ENCODE measurements around the gene TNFSF15.
A peak's percentile ranks its signal among the peaks of the same experiment; 100 is the strongest.

Gene TNFSF15

GRCh38 chr9:114805670-114806525 lies at the start of gene TNFSF15:
TSS of gene TNFSF15 (minus strand) at chr9:114806039. CDS start at chr9:114806012, 27 bp downstream.
- peak; percentile 64 for DNase-seq

GRCh38 chr9:114855488-114855887 lies 49.6 kb upstream of the TNFSF15 start:
- no peak for DNase-seq

GRCh38 chr9:114854736-114855355 lies 49.0 kb upstream of the TNFSF15 start:
- no peak for DNase-seq

DNA sequence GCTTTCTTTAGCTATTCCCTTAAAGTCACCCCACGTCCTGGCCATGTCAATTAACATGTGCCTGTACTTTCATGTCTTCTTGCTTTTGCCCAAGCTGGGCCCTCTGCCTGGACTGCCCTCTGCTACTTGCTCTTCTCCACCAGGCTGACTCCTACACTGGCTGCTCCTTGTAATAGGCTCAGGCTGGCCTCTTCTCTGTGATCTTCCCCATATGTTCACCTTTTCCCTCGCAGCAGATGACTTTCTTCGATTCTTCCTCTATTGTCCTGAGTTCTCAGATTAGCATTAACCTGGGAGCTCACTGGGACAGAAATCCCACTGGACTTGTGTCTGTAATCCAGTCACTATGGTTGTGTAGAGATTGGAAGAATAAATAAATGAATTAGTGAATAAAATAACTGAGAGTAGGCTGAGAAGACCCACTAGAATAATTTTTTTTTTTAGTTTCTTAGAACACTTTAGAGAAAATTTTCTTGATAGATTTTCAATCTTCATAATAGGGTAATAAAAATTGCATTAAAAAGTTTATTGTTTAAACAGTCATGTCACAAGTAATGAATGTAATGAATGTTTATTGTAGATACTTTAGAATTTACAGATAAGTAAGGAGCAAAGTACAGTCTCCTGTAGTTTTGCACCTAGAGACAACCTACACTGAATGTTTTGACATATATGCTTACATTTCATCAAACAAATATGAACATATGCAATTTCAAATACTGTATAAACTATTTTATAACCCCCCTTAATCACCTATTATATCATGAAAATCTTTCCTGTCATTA lies 47.4 kb upstream of the TNFSF15 start:
- no peak for DNase-seq

GRCh38 chr9:114852050-114852594 lies 46.3 kb upstream of the TNFSF15 start:
- DNase-seq = no peak

DNA sequence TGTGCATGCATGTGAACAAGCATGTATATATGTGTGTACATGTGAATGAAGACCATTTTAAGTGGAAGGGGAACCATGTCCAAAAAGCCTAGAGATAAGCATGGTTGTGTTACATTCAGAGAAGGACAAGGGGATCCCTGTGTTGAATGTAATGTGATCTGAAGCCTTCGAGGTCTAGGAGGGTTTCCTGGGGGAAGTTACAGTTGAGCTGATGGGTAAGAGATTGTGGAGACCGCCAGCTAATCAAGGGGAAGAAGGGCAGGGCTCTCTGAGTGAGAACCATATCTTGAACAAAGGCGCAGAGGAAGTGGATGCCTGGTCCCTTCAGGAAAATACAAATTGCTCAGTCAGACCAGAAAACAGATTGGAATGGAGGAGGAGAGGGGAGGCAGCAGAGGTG lies 45.5 kb upstream of the TNFSF15 start:
- no peak for DNase-seq

- no peak for DNase-seq
Measured at GRCh38 chr9:114850871-114851270, 45.0 kb upstream of the TNFSF15 start.

DNA sequence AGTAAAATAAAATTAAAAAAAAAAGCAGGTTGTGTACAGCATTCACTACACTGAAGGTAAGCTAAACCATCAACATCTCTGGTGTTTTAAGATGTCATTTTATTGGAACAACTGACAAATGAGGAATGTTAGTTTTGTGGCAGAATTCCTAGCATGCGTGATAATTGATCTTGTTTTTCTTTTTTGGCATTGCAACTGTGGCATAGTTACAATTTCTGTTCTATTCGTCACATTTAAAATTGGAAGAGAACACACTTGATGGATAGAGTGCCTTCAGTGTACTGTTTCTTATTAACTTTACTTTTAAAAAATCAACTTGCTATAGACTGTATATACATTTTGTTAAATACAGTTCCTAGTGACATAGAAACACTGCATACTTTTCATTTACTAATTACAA lies 43.6 kb upstream of the TNFSF15 start:
- DNase-seq = no peak

- no peak for DNase-seq
Measured at GRCh38 chr9:114847492-114848417, 41.9 kb upstream of the TNFSF15 start.

- DNase-seq = no peak
Measured at GRCh38 chr9:114845373-114845772, 39.5 kb upstream of the TNFSF15 start.

DNA sequence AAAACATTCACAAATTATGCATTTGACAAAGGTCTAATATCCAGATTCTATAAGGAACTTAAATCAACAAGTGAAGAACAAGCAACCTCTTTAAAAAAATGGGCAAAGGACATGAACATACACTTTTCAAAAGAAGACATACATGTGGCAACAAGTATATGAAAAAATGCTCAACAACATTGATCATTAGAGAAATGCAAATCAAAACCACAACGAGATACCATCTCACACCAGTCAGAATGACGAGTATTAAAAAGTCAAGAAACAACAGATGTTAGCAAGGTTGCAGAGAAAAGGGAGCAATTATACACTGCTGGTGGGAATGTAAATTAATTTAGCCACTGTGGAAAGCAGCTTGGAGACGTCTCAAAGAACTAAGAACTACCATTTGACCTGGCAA lies 38.9 kb upstream of the TNFSF15 start:
- no peak for DNase-seq

GRCh38 chr9:114837923-114838322 lies 32.1 kb upstream of the TNFSF15 start:
- no peak for DNase-seq

DNA sequence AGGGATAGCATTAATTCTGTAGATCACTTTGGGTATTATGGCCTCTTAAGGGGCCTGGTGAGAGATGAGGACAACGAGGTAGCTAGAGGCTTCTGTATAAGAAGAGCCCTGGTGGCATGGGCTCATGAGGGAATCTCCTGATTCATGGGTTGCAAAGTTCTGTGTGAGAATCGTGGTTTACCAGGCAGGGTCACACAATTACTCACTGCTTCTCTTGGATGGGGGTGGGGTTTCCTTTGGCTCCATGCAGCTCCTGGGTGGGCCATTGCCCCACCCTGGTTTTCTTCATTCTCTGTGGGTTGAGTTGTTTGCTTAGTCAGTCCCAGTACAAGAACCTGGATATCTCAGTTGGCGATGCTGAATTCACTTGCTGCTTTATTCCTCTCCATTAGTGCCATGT lies 30.9 kb upstream of the TNFSF15 start:
- no peak for DNase-seq

- no peak for DNase-seq
Measured at GRCh38 chr9:114834386-114834785, 28.5 kb upstream of the TNFSF15 start.

DNA sequence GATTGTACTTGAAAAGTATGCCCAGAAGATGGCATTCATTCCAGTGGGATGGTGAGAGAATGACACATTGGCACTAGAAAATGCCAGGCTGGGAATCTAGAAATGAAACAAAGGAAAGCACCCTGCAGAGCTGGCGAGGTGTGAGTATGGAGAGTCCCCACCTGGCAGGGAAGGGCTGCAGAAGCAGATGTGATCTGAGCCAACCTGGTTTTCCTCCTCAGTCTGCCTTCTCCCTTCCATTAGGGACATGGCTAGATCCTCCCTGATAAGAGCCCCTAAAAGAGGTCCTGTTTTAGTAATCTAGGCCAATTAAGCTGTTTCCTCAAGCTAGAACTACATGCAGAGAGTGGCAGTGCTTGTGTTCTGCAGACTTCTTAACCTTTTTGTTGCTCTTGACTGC lies 24.7 kb upstream of the TNFSF15 start:
- DNase-seq = no peak

DNA sequence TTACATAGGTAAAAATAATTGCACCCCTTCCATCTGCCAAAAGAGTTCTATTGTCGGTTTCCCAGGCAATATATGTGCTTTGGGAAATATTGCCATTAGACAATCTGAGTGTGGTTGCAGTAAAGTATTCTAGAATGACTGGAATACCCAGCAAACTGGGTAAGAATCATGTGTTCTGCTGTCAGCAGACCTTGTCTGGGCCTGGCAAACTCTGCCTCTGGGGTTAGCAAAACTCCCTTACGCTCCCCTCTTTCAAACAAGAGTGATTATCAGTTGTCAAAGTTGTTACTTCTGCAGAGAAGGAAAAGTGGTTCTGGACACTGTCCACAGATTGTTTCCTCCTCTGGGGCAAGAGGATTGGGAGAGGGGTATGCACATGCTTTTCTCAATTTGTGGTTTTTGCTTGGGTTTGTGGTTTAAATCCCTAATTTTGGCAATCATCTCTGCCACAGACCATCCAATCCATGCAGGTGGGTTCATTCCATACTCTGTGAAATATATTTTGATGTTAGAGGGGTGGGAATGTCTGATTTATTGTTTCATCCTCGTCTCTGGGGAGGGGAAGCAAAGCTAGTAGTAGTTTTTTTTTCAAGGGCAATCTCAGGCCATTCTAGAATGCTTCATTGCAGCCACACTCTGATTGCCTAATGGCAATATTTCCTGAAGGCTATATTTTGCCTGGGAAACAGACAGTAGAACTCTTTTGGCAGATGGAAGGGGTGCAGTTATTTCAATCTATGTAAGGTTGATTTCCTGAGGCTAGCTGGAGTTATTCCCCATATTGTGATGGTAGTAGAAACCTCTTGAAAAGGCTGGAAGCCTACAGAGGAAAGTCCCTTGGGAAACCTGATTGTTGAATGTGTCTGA lies 24.0 kb upstream of the TNFSF15 start:
- no peak for DNase-seq

DNA sequence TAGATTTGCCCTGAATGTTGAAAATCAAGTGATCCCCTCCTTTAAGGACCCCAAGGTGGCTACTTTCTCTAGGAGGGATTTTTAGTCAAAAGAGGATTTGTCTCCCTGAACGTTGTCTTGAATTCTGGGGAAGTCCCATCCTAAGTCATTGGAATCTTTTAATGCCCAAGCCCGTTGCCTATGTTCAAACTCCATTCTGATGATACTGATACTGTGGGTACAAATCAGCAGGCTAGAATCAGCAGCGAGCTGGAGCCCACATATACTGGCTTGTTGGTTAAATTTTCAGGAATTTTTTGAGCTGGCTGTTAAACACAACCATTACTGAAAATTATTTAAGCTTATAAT lies 22.4 kb upstream of the TNFSF15 start:
- no peak for DNase-seq

DNA sequence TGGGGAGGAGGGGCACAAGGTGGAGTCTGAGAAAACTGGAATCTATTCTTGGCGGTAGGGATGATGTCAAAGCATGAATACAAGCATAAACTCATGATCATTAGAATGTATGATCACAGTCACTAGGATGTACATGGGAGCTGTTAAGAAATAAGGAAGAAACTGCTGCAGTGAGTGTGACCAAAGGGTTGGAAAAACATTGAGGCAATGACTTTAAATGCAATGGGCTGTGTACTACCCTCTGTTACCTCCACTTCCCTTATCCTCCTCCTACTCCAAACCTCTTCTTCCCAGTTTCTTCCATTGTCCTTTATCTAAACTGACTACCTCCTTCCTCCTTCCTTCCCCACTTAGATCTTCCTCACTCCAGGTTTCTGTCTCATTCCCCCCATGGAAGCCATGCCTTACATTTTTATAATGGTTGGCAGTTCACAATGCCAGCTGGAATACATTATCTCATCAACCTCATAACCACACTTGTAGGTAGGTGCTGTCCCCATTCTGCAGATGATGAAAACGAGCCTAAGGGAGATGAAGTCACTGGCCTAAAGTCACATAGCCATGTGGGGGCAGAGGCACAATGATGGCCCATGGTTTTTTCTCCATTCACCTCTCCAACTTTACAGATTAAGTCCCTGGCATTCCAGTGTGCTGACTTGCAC lies 21.9 kb upstream of the TNFSF15 start:
- no peak for DNase-seq

DNA sequence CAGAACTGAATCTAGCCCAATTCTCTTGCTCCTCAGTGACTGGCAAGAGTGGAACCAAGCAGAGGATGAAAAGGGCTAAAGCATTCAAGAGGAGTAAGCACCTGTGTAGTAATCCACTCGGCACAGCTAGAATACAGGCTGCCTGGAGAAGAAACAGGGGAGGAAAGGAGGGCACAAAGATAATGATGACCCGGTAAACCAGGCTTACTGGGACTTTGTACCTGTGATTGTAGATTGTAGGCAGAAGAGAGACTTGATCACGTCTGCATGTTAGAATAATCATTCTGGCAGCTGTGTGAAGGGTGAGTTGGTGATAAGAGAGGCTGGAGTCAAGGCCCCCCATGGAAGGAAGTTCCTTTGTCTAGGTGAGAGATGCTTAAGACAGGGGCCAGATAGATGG lies 20.6 kb upstream of the TNFSF15 start:
- no peak for DNase-seq

GRCh38 chr9:114825126-114825795 lies 19.4 kb upstream of the TNFSF15 start:
- no peak for DNase-seq
